A549 (cell line): ENCODE measurements around the gene SOX15.

Experiments
- BHLHE40 ChIP-seq: IDR thresholded peaks from 2 replicates; pipeline ENCODE4 v1.6.1; 2012; ENCODE audit warnings: low read depth, low read length, inconsistent platforms
- CEBPB ChIP-seq, 2 experiments: fragments of >200 bp in 1 of 2; sonication (Bioruptor Twin) in 1 of 2; formaldehyde crosslinking in 1 of 2; IDR thresholded peaks; 2 replicates each; pipeline ENCODE4 v1.6.1; 2012 to 2016
- CTCF ChIP-seq: fragments of >200 bp; sonication (Bioruptor Twin); formaldehyde crosslinking; IDR thresholded peaks from 3 replicates; pipeline ENCODE4 v1.5.1; 2016
- EP300 ChIP-seq, 2 experiments: fragments of >200 bp; sonication (Bioruptor Twin); formaldehyde crosslinking; IDR thresholded peaks; 2 replicates in 1 of 2; 3 replicates in 1 of 2; pipeline ENCODE4 v1.6.1; 2016 to 2017
- KDM1A ChIP-seq: fragments of 200-600 bp; sonication (generic); IDR thresholded peaks from 2 replicates; pipeline ENCODE4 v1.6.1; 2016; ENCODE audit warnings: low read depth, mild to moderate bottlenecking
- MYC ChIP-seq: IDR thresholded peaks from 2 replicates; pipeline ENCODE4 v1.6.1; 2012; ENCODE audit warnings: mild to moderate bottlenecking, inconsistent platforms, low read length, improper control_type of control experiment, borderline replicate concordance
- PBX3 ChIP-seq: IDR thresholded peaks from 2 replicates; pipeline ENCODE4 v1.6.1; 2012
- RCOR1 ChIP-seq: fragments of 150-350 bp; IDR thresholded peaks from 2 replicates; pipeline ENCODE4 v1.6.1; 2014; ENCODE audit warnings: antibody characterized with exemption, low read length, low read depth
- REST ChIP-seq: fragments of 200-600 bp; sonication (generic); IDR thresholded peaks from 2 replicates; pipeline ENCODE4 v1.6.1; 2016; ENCODE audit warnings: antibody characterized with exemption, mild to moderate bottlenecking, moderate library complexity
- ZC3H11A ChIP-seq: fragments of 450-650 bp; IDR thresholded peaks from 2 replicates; pipeline ENCODE4 v1.6.1; 2014; ENCODE audit warnings: antibody characterized with exemption, mild to moderate bottlenecking

- TF ChIP-seq CTCF (no peak), KDM1A (no peak), REST (no peak), BHLHE40 (no peak), MYC (no peak), CEBPB (IDR thresholded peaks at IDR 0.05) (no peak), RCOR1 (no peak), EP300 (IDR thresholded peaks at IDR 0.05) (no peak), PBX3 (no peak), ZC3H11A (no peak)
These were observed 43.2 kb upstream of the SOX15 start for GRCh38 chr17:7633093-7633492.
